SK-N-SH treated with all-trans-retinoic acid at 6 μM for 48 hours (cell line): ENCODE data around the gene GNS.

Source experiments
- ATAC-seq: fragments of 200-7000 bp; cut with Tn5 transposase; 3 replicates; pipeline ENCODE4 v1.9.1; 2020; ENCODE audit warnings: mild to moderate bottlenecking, moderate library complexity
- ARNTL ChIP-seq: fragments of 450-650 bp; formaldehyde crosslinking; IDR thresholded peaks from 2 replicates; pipeline ENCODE4 v1.5.0; 2020; ENCODE audit warnings: low read depth, mild to moderate bottlenecking, moderate library complexity, borderline replicate concordance
- BACH2 ChIP-seq: fragments of 250-450 bp; sonication (Bioruptor Pico); IDR thresholded peaks from 2 replicates; pipeline ENCODE4 v1.9.0; 2021; ENCODE audit warnings: mild to moderate bottlenecking, borderline replicate concordance
- CSDC2 ChIP-seq: fragments of 250-450 bp; sonication (Bioruptor Pico); IDR thresholded peaks from 2 replicates; pipeline ENCODE4 v1.5.0; 2020; ENCODE audit warnings: mild to moderate bottlenecking, moderate library complexity
- ESRRG ChIP-seq: fragments of 250-450 bp; sonication (Bioruptor Pico); IDR thresholded peaks from 2 replicates; pipeline ENCODE4 v1.6.1; 2021; ENCODE audit warnings: mild to moderate bottlenecking
- GLIS3 ChIP-seq: fragments of 250-450 bp; sonication (Bioruptor Pico); IDR thresholded peaks from 2 replicates; pipeline ENCODE4 v1.5.0; 2020; ENCODE audit warnings: mild to moderate bottlenecking, moderate library complexity
- ISL1 ChIP-seq: fragments of 250-450 bp; sonication (Bioruptor Pico); IDR thresholded peaks from 2 replicates; pipeline ENCODE4 v2.1.2; 2022; ENCODE audit warnings: mild to moderate bottlenecking, moderate library complexity
- OSR1 ChIP-seq: fragments of 250-450 bp; sonication (Bioruptor Pico); IDR thresholded peaks from 2 replicates; pipeline ENCODE4 v1.8.0; 2022; ENCODE audit warnings: moderate library complexity, mild to moderate bottlenecking, inconsistent platforms
- PPARA ChIP-seq: fragments of 250-450 bp; sonication (Bioruptor Pico); IDR thresholded peaks from 2 replicates; pipeline ENCODE4 v1.5.0; 2020; ENCODE audit warnings: mild to moderate bottlenecking, borderline replicate concordance
- RARB ChIP-seq: fragments of 250-450 bp; sonication (Bioruptor Pico); IDR thresholded peaks from 2 replicates; pipeline ENCODE4 v1.8.0; 2021; ENCODE audit warnings: mild to moderate bottlenecking, moderate library complexity
- TCF4 ChIP-seq: fragments of 250-450 bp; sonication (Bioruptor Pico); IDR thresholded peaks from 2 replicates; pipeline ENCODE4 v1.8.0; 2021; ENCODE audit warnings: mild to moderate bottlenecking, moderate library complexity, borderline replicate concordance
- TOX ChIP-seq: fragments of 250-450 bp; sonication (Bioruptor Pico); IDR thresholded peaks from 2 replicates; pipeline ENCODE4 v1.8.0; 2021; ENCODE audit warnings: mild to moderate bottlenecking, moderate library complexity, borderline replicate concordance
- ZC3H10 ChIP-seq: fragments of 250-450 bp; sonication (Bioruptor Pico); IDR thresholded peaks from 2 replicates; pipeline ENCODE4 v1.5.1; 2021; ENCODE audit warnings: mild to moderate bottlenecking, moderate library complexity
- ZFP30 ChIP-seq: fragments of 450-650 bp; formaldehyde crosslinking; IDR thresholded peaks from 2 replicates; pipeline ENCODE4 v1.5.0; 2022; ENCODE audit warnings: mild to moderate bottlenecking, moderate library complexity
- ZNF565 ChIP-seq: fragments of 450-650 bp; formaldehyde crosslinking; conservative IDR thresholded peaks from 2 replicates; pipeline ENCODE4 v1.5.0; 2020; ENCODE audit warnings: low read depth, mild to moderate bottlenecking, moderate library complexity
- ZNF70 ChIP-seq: fragments of 450-650 bp; formaldehyde crosslinking; IDR thresholded peaks from 2 replicates; pipeline ENCODE4 v1.5.0; 2020; ENCODE audit warnings: mild to moderate bottlenecking, moderate library complexity
- ZNF8 ChIP-seq: fragments of 450-650 bp; formaldehyde crosslinking; IDR thresholded peaks from 2 replicates; pipeline ENCODE4 v1.5.0; 2020; ENCODE audit warnings: mild to moderate bottlenecking, moderate library complexity
- TF ChIP-seq, protein P1 (sequence below): fragments of 250-450 bp; sonication (Bioruptor Pico); IDR thresholded peaks from 2 replicates; pipeline ENCODE4 v1.5.1; 2021; ENCODE audit warnings: mild to moderate bottlenecking, moderate library complexity
- TF ChIP-seq, protein P2 (sequence below): fragments of 250-450 bp; sonication (Bioruptor Pico); IDR thresholded peaks from 2 replicates; pipeline ENCODE4 v1.8.0; 2020; ENCODE audit warnings: mild to moderate bottlenecking, moderate library complexity, borderline replicate concordance
- TF ChIP-seq, protein P3 (sequence below): fragments of 250-450 bp; sonication (Bioruptor Pico); IDR thresholded peaks from 2 replicates; pipeline ENCODE4 v1.5.0; 2020; ENCODE audit warnings: mild to moderate bottlenecking, moderate library complexity
- TF ChIP-seq, protein P4 (sequence below): fragments of 250-450 bp; sonication (Bioruptor Pico); IDR thresholded peaks from 2 replicates; pipeline ENCODE4 v1.8.0; 2021; ENCODE audit warnings: low read depth, mild to moderate bottlenecking, moderate library complexity, borderline replicate concordance

GNS gene

DNA sequence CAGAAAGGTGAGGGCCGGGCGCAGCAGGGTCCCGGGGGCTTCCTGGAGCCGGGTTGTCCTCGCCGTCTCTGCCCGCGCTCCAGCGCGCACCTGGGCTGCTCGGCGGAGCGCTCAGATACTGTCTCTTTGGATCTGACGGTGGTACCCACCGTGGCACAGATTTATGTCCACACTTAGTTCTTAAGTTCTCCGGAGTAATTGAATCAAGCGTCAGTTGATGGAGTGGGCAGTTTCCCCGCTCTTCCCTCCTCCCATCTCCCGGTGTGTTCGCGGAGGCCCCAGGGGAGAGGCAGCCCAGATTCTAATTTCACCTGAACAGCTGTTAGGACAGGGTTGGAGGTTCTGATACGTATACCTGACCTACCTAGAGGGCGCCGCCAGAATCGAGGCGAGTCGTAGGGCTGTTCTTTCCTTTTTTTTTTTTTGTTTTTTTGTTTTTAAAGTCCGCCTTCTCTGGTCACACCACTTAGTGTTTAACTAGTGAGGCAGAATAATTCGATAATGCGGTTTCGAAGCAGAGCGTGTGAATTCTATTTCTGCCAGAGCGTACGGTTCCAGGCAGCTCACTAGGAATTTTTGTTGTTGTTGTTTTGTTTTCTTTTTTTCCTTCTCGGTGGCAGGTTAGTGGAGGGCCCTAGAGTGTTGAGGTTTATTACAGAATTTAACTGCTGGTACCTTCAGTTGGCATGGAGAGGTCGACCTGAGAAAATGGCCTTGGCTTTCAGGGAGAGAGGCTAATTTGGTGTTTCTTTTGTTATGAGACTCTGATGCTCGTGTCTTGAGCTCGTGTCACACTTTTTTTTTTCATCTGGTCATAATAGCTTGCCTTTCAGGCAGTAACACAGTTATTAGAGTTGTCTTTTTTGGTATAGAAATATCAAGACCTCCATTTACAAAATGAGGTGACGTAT is 22.3 kb upstream of the GNS start (continued):
- no peak for TF ChIP-seq TCF4 (CRISPR knock-in tag)
- TF ChIP-seq PPARA: no peak
- no peak for TF ChIP-seq TOX
- TF ChIP-seq ZNF70 (CRISPR knock-in tag): no peak
- no peak for TF ChIP-seq RARB (CRISPR knock-in tag)
- TF ChIP-seq, protein P1, sequence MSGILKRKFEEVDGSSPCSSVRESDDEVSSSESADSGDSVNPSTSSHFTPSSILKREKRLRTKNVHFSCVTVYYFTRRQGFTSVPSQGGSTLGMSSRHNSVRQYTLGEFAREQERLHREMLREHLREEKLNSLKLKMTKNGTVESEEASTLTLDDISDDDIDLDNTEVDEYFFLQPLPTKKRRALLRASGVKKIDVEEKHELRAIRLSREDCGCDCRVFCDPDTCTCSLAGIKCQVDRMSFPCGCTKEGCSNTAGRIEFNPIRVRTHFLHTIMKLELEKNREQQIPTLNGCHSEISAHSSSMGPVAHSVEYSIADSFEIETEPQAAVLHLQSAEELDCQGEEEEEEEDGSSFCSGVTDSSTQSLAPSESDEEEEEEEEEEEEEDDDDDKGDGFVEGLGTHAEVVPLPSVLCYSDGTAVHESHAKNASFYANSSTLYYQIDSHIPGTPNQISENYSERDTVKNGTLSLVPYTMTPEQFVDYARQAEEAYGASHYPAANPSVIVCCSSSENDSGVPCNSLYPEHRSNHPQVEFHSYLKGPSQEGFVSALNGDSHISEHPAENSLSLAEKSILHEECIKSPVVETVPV: no peak
- TF ChIP-seq BACH2: no peak
- TF ChIP-seq GLIS3: no peak
- TF ChIP-seq, protein P2, sequence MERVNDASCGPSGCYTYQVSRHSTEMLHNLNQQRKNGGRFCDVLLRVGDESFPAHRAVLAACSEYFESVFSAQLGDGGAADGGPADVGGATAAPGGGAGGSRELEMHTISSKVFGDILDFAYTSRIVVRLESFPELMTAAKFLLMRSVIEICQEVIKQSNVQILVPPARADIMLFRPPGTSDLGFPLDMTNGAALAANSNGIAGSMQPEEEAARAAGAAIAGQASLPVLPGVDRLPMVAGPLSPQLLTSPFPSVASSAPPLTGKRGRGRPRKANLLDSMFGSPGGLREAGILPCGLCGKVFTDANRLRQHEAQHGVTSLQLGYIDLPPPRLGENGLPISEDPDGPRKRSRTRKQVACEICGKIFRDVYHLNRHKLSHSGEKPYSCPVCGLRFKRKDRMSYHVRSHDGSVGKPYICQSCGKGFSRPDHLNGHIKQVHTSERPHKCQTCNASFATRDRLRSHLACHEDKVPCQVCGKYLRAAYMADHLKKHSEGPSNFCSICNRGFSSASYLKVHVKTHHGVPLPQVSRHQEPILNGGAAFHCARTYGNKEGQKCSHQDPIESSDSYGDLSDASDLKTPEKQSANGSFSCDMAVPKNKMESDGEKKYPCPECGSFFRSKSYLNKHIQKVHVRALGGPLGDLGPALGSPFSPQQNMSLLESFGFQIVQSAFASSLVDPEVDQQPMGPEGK (CRISPR knock-in tag): no peak
- TF ChIP-seq, all 23 proteins: peak for 0

DNA sequence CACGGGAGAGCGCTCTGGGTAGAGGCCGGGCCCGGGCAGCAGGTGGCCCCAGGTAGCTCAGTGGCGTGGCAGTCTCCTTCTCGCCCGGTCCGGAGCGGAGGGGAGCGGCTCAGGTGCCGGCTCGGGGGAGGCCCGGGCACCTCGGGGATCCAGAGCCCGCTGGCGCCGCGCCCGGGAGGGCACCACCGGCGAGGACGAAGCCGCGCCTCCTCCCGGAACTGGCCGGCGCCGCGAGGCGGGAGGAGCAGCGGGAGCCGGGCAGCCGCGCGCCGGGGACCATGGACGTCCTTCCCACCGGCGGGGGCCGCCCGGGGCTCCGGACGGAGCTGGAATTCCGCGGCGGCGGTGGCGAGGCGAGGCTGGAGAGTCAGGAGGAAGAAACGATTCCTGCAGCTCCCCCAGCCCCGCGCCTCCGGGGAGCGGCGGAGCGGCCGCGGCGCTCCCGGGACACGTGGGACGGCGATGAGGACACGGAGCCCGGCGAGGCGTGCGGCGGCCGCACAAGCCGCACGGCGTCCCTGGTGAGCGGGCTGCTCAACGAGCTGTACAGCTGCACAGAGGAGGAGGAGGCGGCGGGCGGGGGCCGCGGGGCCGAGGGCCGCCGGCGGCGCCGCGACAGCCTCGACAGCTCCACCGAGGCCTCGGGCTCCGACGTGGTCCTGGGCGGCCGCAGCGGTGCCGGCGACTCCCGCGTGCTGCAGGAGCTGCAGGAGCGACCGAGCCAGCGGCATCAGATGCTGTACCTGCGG is 21.5 kb upstream of the GNS start:
- TF ChIP-seq, protein P3, sequence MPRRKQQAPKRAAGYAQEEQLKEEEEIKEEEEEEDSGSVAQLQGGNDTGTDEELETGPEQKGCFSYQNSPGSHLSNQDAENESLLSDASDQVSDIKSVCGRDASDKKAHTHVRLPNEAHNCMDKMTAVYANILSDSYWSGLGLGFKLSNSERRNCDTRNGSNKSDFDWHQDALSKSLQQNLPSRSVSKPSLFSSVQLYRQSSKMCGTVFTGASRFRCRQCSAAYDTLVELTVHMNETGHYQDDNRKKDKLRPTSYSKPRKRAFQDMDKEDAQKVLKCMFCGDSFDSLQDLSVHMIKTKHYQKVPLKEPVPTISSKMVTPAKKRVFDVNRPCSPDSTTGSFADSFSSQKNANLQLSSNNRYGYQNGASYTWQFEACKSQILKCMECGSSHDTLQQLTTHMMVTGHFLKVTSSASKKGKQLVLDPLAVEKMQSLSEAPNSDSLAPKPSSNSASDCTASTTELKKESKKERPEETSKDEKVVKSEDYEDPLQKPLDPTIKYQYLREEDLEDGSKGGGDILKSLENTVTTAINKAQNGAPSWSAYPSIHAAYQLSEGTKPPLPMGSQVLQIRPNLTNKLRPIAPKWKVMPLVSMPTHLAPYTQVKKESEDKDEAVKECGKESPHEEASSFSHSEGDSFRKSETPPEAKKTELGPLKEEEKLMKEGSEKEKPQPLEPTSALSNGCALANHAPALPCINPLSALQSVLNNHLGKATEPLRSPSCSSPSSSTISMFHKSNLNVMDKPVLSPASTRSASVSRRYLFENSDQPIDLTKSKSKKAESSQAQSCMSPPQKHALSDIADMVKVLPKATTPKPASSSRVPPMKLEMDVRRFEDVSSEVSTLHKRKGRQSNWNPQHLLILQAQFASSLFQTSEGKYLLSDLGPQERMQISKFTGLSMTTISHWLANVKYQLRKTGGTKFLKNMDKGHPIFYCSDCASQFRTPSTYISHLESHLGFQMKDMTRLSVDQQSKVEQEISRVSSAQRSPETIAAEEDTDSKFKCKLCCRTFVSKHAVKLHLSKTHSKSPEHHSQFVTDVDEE (CRISPR knock-in tag): no peak
- TF ChIP-seq, protein P1: no peak
- TF ChIP-seq ZNF565 (CRISPR knock-in tag) (no peak), ARNTL (CRISPR knock-in tag) (no peak), TOX (no peak), GLIS3 (no peak), ISL1 (no peak), ZC3H10 (CRISPR knock-in tag) (no peak), OSR1 (CRISPR knock-in tag) (no peak), ZNF70 (CRISPR knock-in tag) (no peak), RARB (CRISPR knock-in tag) (no peak), ZNF8 (CRISPR knock-in tag) (no peak), TCF4 (CRISPR knock-in tag) (no peak)
- TF ChIP-seq, protein P4, sequence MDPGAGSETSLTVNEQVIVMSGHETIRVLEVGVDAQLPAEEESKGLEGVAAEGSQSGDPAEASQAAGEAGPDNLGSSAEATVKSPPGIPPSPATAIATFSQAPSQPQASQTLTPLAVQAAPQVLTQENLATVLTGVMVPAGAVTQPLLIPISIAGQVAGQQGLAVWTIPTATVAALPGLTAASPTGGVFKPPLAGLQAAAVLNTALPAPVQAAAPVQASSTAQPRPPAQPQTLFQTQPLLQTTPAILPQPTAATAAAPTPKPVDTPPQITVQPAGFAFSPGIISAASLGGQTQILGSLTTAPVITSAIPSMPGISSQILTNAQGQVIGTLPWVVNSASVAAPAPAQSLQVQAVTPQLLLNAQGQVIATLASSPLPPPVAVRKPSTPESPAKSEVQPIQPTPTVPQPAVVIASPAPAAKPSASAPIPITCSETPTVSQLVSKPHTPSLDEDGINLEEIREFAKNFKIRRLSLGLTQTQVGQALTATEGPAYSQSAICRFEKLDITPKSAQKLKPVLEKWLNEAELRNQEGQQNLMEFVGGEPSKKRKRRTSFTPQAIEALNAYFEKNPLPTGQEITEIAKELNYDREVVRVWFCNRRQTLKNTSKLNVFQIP (CRISPR knock-in tag): no peak
- TF ChIP-seq, all 23 proteins: peak for 0
- ATAC-seq: peak; percentile 72

DNA sequence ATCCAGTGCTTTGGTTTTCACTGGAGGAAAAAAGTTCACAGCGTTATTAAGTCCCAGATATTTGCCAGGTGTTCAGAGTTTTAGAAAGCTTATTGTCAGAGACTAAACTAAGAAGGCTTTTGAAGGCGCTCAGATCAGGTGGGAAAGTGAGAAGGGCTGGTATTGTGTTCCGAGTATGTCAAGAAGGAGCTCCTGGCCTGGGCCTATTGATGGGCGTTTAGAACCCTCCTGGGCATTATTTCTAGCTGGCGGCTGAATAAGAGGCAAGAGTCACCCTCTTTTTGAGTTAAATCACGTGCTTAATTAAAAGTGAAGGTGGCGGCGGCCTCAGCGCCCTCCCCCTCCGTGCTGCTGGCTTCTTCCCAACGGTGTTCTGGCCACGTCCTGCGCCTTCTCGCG is 20.9 kb upstream of the GNS start:
- ATAC-seq: no peak
- TF ChIP-seq ZC3H10 (CRISPR knock-in tag): no peak
- no peak for TF ChIP-seq ISL1
- TF ChIP-seq PPARA: no peak
- no peak for TF ChIP-seq ZFP30
- TF ChIP-seq ZNF8 (CRISPR knock-in tag): no peak
- no peak for TF ChIP-seq ZNF565 (CRISPR knock-in tag)
- TF ChIP-seq, protein P2 (CRISPR knock-in tag): no peak
- no peak for TF ChIP-seq OSR1 (CRISPR knock-in tag)
- TF ChIP-seq, protein P1: no peak
- no peak for TF ChIP-seq CSDC2 (CRISPR knock-in tag)
- TF ChIP-seq RARB (CRISPR knock-in tag): no peak
- no peak for TF ChIP-seq GLIS3
- no peak for TF ChIP-seq ESRRG (CRISPR knock-in tag)
